Activated T-cell treated with anti-CD3 and anti-CD28 coated beads, Interleukin-2, amount 50 U/mL, for 48 hours (primary cell): Measurements from ENCODE around the gene GARNL3.
A peak's percentile ranks its signal among the peaks of the same experiment; 100 is the strongest.

ENCODE experiments used
- DNase-seq, 2 experiments: peaks; one replicate each; pipeline ENCODE4 v3.0.0-alpha.2; 2020

GARNL3 gene

GRCh38 chr9:127313042-127313560 lies 48.5 kb downstream of the GARNL3 start:
- no peak for DNase-seq

GRCh38 chr9:127314911-127315310 lies 50.3 kb downstream of the GARNL3 start:
- DNase-seq: no peak

GRCh38 chr9:127316586-127317323 lies 52.2 kb downstream of the GARNL3 start:
- DNase-seq: no peak

GRCh38 chr9:127318651-127319167 lies 54.1 kb downstream of the GARNL3 start:
- no peak for DNase-seq

- DNase-seq: no peak
Observed at GRCh38 chr9:127319366-127320114, 55.0 kb downstream of the GARNL3 start.

GRCh38 chr9:127320115-127320378 lies 55.5 kb downstream of the GARNL3 start:
- no peak for DNase-seq

GRCh38 chr9:127323393-127323792 lies 58.8 kb downstream of the GARNL3 start:
- DNase-seq: no peak

GRCh38 chr9:127330501-127330900 lies 65.9 kb downstream of the GARNL3 start:
- no peak for DNase-seq

GRCh38 chr9:127333221-127334064 lies 68.9 kb downstream of the GARNL3 start:
- no peak for DNase-seq

- no peak for DNase-seq
Observed at GRCh38 chr9:127334725-127335124, 70.2 kb downstream of the GARNL3 start.

- no peak for DNase-seq
Observed at GRCh38 chr9:127336086-127336485, 71.5 kb downstream of the GARNL3 start.

- no peak for DNase-seq
Observed at GRCh38 chr9:127336506-127337352, 72.2 kb downstream of the GARNL3 start.

- no peak for DNase-seq
Observed at GRCh38 chr9:127340721-127341120, 76.1 kb downstream of the GARNL3 start.

- DNase-seq: no peak
Observed at GRCh38 chr9:127341152-127341551, 76.6 kb downstream of the GARNL3 start.

GRCh38 chr9:127344368-127345000 lies 79.9 kb downstream of the GARNL3 start:
- DNase-seq: no peak

- DNase-seq: no peak
Observed at GRCh38 chr9:127345566-127345965, 81.0 kb downstream of the GARNL3 start.

GRCh38 chr9:127346584-127346983 lies 82.0 kb downstream of the GARNL3 start:
- DNase-seq: peak in 1 of 2 experiments; percentile 3

GRCh38 chr9:127347831-127348776 lies 83.5 kb downstream of the GARNL3 start:
- DNase-seq: no peak

- no peak for DNase-seq
Observed at GRCh38 chr9:127349483-127350113, 85.0 kb downstream of the GARNL3 start.
